Activated CD8-positive, alpha-beta memory T cell treated with anti-CD3 and anti-CD28 coated beads for 4 hours (primary cell): Measurements from ENCODE around the gene MAPK13.

ENCODE experiments used
- DNase-seq, 2 donors: peaks; one replicate each; pipeline ENCODE4 v3.0.0-alpha.2; 2020; ENCODE audit warnings: low read depth in 2 of 2

The MAPK13 gene

DNA sequence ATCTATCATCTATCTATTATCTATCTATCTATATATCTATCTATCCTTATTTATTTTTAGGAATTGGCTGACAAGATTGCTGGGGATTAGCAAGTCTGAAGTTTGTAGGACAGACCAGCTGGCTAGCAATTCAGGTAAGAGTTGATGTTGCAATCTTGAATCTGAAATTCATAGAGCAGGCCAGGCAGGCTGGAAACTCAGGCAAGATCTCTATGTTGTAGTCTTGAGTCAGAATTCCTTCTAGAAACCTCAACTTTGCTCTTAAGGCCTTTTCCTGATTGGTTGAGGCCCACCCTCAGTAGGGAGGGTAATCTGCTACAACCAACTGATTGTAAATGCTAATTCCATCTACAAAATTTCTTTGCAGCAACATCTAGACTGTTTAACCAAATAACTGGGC lies 19.2 kb downstream of the MAPK13 start:
- no peak for DNase-seq

DNA sequence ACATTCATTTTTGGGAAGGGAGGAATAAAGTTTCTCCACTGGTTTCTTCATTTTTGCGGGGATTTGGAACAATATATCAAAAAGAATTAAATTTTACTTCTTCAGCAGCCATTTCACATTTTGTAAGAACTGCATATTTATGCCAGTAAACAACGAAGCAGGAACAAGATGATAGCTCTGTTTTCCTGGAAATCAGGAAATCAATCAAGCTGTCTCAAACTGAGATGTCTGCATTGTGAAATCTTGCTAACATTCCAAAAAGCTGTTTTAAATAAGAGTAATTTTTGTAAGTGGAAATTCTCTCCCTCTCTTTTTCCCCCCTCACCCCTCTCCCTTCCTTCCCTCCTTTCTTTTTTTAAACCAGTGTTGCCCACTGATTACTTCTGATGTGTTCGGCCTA lies 20.0 kb downstream of the MAPK13 start:
- DNase-seq = no peak

DNA sequence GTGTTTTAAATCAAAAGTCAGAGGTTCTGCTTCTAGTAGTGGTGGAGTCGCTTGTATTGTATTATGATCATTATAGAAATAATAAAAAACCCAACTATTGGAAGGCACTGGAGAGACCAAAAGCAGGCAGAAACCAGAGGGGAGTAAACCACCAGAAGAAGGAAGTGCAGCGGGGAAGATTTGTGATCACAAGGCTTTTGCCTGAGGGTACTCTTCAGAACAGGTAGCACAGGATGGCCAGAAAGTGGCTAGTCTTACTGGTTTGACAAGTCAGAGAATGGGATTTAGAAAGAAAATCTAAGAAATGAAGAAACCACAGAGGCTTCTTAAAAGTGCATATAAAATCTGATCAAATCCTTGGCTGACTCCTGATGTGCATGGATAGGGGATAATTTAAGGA lies 24.0 kb downstream of the MAPK13 start:
- no peak for DNase-seq

DNA sequence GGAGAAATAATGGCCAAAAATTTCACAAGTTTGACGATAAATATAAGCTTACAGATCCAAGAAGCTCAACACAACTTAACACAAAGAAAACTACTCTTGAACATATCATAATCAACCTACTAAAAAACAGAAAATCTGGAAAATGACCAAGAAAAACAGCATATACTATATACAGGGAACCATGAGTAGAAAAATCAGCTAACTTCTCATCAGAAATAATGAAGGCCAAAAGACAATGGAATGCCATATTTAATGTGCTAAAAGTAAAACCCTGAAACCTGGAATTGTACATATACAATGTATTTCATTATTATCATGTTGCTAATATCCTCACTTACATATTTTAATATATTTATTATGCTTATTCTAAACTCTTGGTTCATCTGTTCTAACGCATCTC lies 25.3 kb downstream of the MAPK13 start:
- no peak for DNase-seq

DNA sequence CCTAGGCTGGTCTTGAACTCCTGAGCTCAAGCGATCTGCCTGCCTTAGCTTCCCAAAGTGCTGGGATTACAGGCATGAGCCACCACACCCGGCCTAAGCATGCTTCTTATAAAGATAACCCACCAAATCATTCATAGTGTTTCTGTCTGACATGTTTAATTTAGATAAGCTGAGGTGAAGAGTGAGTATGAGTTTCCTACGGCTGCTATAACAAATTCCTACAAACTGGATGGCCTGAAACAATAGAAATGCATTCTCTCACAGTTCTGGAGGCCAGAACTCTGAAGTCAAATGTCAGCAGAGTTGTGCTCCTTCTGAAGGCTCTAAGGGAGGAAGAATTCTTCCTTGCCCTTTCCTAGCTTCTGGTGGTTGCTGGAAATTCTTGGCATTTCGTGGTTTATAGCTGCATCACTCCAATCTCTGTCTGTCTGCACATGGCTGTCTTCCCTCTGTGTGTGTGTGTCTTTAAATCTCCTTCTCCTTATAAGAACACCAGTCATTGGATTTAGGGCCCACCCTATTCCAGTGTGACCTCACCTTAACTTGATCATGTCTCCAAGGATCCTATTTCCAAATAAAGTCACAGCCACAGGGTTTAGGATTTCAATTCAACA lies 29.9 kb downstream of the MAPK13 start:
- no peak for DNase-seq

DNA sequence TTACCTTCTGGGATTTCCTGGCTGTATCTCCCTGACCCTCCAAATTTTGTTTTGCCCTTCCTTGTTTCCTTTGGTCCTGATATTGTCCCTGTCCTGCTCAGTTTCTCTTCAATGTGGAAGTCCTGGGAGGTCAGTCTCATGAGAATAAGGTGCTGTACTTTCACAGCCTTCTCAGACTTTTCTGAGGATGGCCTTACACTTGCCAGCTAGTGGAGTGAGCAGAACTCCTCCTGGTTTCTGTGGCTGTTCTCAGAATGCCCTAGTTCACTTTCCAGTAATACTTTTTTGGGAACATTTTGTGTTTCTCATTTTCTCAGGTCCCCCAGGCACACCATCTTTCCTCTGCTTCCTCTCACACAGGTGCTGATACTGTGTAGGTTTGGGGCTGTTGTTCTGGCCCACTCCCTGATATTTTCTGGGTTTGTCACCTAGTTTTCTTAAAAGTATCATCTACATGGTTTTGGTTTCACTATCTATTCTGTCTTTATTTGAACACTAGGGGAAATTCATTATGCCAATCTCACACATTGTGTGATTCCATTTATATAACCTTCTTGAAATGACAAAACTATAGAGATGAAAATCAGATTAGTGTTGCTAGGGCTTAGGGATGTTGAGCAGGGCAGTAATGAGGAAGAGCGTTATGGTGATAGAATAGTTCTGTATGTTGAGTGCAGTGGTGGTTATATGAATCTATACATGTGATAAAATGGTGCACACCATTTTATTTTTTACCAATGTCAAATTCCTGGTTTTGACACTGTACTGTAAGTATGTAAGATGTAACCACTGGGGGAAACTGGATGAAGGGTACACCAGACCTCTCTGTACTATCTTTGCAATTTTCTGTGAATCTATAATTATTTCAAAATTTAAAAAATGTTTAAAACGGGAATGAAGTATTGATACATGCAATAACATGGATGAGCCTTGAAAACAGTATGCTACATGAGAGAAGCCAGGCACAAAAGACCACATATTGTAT lies 39.0 kb downstream of the MAPK13 start:
- DNase-seq = no peak

DNA sequence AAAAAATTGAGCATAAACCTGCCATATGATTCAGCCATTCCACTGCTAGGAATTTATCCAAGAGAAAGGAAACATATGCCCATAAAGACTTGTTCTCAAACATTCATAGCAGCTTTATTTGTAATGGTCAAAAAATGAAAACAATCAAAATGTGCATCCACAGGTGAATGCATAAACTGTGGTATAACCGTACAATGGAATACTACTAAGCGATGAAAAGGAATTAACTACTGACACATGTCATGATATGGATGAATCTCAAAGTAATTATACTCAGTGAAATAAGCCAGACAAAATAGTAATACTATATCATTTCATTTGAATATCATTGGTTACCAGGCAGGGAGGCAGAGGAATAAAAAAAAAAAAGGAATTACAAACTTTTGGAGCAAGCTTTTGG lies 40.4 kb downstream of the MAPK13 start:
- DNase-seq = no peak

DNA sequence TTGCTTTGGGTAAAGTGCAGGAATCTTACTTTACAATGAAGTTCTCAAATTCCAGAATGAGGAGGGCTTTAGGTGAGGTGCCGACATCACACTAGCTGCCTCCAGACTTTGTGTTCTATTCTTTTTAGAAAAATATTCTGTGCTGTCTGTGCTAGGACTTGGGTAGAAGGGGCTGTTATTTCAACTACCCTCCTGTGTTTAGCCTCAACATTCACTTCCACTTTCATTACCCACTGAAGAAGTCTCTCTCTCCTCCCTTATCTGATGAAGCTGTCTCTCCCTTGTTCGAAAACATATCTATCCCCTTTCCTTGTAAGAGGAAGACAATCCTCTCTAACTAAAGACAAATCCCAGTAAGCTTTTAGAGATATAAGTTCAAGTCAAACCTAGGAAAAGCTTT lies 41.3 kb downstream of the MAPK13 start:
- DNase-seq = no peak

DNA sequence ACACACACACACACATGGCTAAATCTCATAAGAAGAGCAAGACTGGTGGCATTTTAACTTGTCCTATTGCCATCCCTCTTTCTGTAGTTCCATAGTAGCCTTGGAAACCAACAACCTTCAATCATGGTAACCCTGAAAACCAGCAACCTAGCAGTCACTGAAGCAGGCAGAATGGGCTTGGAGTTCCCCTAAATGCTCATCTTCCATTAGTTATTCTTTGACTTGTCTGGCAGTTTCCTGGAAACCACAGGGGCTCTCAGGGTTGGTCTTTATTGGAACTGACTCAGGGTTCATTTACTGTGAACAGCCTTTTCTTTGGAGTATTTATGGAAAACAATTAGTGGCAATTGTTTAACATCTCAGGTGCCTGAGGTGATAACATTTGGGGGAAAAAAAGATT lies 46.9 kb downstream of the MAPK13 start:
- no peak for DNase-seq

DNA sequence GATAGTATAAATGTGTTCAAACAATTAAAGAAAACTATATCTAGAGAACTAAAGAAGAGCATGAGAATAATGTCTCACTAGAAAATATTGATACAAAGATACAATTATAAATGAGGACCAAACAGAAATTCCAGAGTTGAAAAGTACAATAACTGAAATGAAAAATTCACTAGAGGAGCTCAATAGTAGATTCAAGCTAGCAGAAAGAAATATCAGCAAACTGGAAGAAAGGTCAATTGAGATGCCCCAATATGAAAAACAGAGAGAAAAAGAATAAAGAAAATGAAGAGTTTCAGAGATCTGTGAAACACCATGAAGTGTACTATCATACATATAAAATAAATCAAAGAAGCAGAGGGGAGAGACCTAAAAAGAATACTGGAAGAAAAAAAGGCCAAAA lies 48.2 kb downstream of the MAPK13 start:
- no peak for DNase-seq

DNA sequence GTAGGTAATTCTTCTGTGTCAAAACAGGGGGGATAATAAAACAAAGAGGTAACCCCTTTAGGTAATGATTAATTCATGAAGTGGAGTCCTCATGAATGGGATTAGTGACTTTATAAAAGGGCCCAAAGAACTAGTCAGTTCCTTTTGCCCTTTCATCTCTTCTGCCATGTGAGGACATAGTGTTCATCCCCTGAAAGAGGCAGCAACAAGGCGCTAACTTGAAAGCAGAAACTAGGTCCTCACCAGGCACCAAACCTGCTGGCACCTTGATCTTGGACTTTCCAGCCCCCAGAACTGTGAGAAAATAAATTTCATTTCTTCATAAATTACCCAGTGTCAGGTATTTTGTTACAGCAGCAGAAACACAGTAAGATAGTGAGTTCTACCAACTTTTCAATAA lies 49.8 kb downstream of the MAPK13 start:
- DNase-seq = no peak

DNA sequence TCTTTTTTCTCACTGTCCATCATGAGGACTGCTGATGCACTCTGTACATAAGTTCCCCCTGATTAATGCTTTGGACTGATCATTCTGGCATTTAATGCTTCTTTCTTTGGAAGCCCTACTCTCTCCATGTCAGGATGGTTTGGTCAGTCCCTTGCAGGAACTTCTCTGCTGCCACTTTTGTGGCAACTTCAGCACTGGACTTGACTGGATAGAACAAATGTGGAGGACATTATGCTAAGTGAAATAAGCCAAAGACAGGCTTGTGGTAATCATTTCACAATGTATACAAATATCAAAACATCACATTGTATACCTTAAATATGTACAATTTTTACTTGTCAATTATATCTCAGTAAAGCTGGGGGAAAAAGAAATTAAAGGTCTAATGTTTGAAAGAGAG lies 54.0 kb downstream of the MAPK13 start:
- no peak for DNase-seq

DNA sequence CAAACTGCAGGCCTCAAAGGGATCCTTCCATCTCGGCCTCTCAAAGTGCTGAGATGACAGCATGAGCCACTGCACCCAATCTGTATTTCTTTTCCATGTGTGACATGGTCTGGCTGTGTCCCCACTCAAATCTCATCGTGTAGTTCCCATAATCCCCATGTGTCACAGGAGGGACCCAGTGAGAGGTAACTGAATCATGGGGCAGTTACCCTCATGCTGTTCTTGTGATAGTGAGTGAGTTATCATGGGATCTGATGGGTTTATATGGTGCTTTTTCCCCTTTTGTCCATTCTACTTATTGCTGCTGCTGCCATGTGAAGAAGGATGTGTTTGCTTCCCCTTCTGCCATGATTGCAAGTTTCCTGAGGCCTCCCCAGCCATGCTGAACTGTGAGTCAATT lies 55.9 kb downstream of the MAPK13 start:
- DNase-seq = no peak

DNA sequence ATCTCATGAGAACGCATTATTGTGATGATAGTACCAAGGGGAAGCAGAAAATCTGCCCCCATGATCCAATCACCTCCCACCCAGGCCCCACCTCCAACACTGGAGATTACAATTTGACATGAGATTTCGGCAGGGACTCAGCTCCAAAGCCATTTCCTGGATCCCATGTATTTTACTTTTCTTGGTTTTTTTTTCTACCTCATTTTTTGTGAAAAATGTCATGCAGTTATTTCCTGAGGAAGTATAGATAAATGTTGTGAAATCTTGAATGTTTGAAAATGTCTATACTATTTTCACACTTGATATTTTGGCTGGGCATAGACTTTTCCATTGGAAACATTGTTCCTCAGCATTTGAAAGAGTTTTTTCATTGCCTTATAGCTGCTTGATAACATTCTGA lies 57.1 kb downstream of the MAPK13 start:
- no peak for DNase-seq
